Fibroblast of mammary gland (primary cell): ENCODE results near the gene OR2AT4.
A peak's percentile ranks its signal among the peaks of the same experiment; 100 is the strongest.

Experiments
- DNase-seq: peaks from one replicate; pipeline ENCODE4 v3.0.0-alpha.2; 2010; ENCODE audit warnings: low read depth
- H3K4me3 ChIP-seq: 2 replicates; pipeline ENCODE4 v1.5.1; 2011; ENCODE audit warnings: low read depth, mild to moderate bottlenecking, low read length, moderate library complexity; ENCODE audit not compliant: control insufficient read depth
- TF ChIP-seq, protein P1 (sequence below): conservative IDR thresholded peaks from 2 replicates; pipeline ENCODE4 v1.5.1; 2011; ENCODE audit warnings: low read depth, low read length, inconsistent platforms; ENCODE audit not compliant: control insufficient read depth, insufficient read depth

OR2AT4 gene

DNA sequence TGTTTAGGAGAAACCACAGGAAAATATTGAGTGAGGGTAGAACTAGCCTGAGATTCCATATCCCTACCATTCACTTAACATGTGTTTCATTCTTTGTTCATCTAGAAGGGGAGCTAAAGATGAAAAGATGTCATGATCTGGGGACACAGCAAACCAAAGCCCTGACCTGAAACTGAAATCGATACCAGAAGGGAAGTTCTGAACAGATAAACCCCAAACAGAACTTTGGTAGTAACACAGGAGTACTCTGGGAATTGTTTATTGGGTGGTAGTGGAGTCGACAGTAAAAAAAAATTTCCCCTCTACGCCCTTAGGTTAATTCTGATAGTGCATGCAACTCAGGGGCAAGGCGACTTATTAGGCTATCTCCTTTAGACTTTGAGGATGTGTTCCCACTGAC, 27.2 kb downstream of the OR2AT4 start:
- TF ChIP-seq, protein P1, sequence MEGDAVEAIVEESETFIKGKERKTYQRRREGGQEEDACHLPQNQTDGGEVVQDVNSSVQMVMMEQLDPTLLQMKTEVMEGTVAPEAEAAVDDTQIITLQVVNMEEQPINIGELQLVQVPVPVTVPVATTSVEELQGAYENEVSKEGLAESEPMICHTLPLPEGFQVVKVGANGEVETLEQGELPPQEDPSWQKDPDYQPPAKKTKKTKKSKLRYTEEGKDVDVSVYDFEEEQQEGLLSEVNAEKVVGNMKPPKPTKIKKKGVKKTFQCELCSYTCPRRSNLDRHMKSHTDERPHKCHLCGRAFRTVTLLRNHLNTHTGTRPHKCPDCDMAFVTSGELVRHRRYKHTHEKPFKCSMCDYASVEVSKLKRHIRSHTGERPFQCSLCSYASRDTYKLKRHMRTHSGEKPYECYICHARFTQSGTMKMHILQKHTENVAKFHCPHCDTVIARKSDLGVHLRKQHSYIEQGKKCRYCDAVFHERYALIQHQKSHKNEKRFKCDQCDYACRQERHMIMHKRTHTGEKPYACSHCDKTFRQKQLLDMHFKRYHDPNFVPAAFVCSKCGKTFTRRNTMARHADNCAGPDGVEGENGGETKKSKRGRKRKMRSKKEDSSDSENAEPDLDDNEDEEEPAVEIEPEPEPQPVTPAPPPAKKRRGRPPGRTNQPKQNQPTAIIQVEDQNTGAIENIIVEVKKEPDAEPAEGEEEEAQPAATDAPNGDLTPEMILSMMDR = no peak
- no peak overlapping the region for H3K4me3 ChIP-seq
- no peak for DNase-seq

DNA sequence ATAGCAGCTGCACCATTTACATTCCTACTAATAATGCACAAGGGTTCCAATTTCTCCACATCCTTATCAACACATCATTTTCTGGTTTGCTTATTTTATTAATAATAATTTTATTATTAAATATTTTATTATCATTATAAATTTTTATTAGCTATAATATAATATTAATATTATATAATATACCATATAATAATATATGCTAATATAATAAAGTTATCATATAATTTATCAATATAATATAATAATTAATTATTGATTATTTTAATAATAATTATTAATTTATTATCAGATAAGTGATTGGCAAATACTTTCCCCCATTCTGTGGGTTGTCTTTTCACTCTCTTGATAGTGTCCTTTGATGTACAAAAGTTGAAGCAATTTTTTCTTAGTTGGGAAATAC, 27.7 kb downstream of the OR2AT4 start:
- no peak overlapping the region for H3K4me3 ChIP-seq
- TF ChIP-seq, protein P1 = no peak
- no peak for DNase-seq

DNA sequence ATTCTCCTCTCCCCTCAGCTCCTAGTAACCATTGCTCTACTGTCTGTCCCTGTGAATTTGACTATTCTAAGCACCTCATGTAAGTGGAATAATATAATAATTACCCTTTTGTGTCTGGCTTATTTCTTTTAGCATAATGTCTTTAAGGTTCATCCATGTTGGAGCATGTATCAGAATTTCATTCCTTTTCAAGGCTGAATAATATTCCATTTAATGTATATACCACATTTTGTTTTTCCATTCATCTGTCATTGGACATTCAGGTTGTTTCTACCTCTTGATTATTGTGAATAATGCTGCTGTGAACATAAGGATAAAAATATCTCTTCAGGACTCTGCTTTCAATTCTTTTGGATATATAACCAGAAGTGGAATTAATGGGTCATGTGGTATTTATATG, 28.1 kb downstream of the OR2AT4 start:
- TF ChIP-seq, protein P1 = no peak
- no peak overlapping the region for H3K4me3 ChIP-seq
- DNase-seq = no peak

- peak; percentile 63 for DNase-seq
- no peak overlapping the region for H3K4me3 ChIP-seq
- TF ChIP-seq, protein P1 = no peak
These were observed 30.6 kb downstream of the OR2AT4 start for GRCh38 chr11:75066061-75066460.

DNA sequence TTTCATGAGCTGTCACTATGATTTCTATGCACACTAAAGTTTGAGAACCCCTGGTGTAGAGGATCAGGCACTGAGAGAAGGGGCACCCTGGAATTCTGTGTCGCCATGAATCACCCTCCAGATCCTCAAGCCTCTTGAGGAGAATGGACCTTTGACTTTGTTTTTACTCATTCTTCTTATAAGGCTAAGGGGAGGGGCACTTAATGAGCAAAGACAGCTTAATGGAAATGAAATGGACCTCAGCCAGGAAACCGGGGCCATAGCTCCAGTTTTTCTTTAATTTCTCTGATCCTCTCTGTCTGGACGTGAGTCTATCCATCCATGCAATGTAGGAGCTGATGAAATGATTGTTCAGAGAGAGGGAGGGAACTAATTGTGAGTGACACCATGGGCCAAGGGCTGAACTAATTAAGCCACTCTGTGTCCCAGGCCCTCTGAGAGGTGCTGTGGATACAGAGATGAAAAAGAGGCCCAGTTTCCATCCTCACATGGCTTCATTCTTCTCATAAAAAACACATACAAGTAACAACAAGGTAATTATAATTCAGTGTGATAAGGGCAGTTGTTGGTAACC, 32.8 kb downstream of the OR2AT4 start:
- H3K4me3 ChIP-seq = no peak overlapping the region
- peak; percentile 67 for DNase-seq
- TF ChIP-seq, protein P1 = no peak

- no peak for DNase-seq
- no peak overlapping the region for H3K4me3 ChIP-seq
- TF ChIP-seq, protein P1 = no peak
These were observed 37.4 kb downstream of the OR2AT4 start for GRCh38 chr11:75059299-75059698.

- DNase-seq = peak; percentile 10
- TF ChIP-seq, protein P1 = no peak
- no peak overlapping the region for H3K4me3 ChIP-seq
These were observed 39.9 kb downstream of the OR2AT4 start for GRCh38 chr11:75056814-75057213.
